Stimulated activated CD8-positive, alpha-beta memory T cell treated with anti-CD3 and anti-CD28 coated beads, Interleukin-7, amount 100 ng/mL, for 24 hours (primary cell): ENCODE results near the gene ACTMAP.
"Not testable (repeated sequence)": the region's sequence is repeated elsewhere in the genome, so short reads cannot be mapped to it uniquely, and the experiment has no call there.

Experiments
- DNase-seq: peaks from one replicate; pipeline ENCODE4 v3.0.0-alpha.2; 2020; ENCODE audit warnings: low read depth

ACTMAP gene

GRCh38 chr19:40776364-40776763 lies 26.1 kb upstream of the ACTMAP start:
- DNase-seq = no peak

DNA sequence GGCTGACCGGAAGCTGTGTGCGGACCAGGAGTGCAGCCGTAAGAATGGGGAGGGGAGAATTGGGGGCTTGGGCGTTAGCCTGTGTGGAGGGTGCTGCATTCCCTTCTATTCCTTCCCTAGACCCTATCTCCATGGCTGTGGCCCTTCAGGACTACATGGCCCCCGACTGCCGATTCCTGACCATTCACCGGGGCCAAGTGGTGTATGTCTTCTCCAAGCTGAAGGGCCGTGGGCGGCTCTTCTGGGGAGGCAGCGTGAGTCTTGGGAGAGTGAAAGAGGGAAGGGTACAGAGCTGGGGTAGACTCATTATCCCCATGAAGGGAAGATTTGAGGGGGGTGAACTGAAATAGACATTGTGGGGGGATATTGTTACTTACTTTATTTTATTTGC lies 25.4 kb upstream of the ACTMAP start:
- DNase-seq = no peak

DNA sequence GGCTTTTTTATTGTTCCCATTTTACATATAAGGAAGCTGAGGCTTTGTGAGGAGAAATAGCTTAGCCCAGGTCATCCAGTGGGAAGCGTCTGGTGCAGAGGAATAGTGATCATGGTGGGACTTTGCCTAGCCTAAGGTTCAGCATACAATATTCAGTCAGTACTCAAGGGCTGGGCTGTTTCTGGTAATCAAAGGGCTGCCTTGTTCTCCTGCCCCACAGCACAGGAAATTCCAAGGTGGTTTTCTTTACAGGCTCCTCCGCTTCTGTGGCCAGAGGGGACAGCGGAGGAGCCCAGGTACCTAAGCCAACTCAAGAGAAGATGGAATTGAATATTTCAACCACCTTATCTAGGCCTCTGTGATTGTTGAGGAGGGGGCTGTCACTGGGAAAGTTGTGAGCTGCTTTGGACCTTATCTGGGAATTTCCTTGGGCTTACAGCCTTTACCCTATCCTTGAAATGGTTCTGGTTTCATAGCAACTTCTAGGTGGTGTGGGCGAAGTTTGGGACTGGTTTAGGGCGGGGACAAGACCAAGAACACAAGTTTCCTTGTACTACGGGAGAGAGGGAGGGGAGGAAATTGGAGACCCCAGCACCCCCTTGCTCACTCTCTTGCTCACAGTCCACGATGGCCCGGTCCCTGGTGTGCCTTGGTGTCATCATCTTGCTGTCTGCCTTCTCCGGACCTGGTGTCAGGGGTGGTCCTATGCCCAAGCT lies 24.8 kb upstream of the ACTMAP start, which contains the start of gene MIA:
MIA (plus strand) TSS at position 606 of the 716 bp plus-strand sequence; CDS start at position 628, 22 bp downstream.
- DNase-seq = no peak

- DNase-seq = not testable (repeated sequence)
Measured at GRCh38 chr19:40771101-40771862, 21.0 kb upstream of the ACTMAP start.

- DNase-seq = no peak
Measured at GRCh38 chr19:40768869-40769268, 18.6 kb upstream of the ACTMAP start.

DNA sequence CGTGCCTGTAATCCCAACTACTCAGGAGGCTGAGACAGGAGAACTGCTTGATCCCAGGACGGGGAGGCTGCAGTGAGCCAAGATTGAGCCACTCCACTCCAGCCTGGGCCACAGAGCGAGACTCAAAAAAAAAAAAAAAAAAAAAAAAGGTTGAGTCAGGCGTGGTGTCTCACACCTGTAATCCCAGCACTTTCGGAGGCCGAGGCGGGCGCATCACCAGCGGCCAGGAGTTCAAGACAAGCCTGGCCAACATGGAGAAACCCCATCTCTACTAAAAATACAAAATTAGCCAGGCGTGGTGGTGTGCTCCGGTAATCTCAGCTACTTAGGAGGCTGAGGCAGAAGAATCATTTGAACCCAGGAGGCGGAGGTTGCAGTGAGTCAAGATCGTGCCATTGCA lies 16.1 kb upstream of the ACTMAP start:
- not testable (repeated sequence) for DNase-seq

DNA sequence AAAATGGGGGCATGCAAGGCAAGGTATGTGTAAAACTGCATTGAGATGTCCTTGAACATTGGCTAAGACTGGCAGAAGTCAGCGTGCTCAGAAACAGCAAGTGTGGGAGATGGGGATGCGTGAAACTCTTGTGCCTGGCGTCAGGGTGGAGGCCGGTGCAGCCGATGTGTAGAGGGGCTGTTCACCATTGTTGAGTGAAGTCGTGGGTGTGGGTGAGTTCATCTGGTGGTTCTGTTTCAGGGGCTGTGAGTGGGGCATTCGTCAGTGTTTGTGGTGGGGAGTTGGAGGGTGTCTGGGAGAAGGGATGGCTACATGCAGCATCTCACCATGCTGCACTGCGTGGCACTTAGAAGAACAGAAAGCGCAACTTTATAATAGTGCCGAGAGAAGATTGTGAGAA lies 13.7 kb upstream of the ACTMAP start:
- no peak for DNase-seq

- no peak for DNase-seq
Measured at GRCh38 chr19:40763526-40763925, 13.2 kb upstream of the ACTMAP start.

DNA sequence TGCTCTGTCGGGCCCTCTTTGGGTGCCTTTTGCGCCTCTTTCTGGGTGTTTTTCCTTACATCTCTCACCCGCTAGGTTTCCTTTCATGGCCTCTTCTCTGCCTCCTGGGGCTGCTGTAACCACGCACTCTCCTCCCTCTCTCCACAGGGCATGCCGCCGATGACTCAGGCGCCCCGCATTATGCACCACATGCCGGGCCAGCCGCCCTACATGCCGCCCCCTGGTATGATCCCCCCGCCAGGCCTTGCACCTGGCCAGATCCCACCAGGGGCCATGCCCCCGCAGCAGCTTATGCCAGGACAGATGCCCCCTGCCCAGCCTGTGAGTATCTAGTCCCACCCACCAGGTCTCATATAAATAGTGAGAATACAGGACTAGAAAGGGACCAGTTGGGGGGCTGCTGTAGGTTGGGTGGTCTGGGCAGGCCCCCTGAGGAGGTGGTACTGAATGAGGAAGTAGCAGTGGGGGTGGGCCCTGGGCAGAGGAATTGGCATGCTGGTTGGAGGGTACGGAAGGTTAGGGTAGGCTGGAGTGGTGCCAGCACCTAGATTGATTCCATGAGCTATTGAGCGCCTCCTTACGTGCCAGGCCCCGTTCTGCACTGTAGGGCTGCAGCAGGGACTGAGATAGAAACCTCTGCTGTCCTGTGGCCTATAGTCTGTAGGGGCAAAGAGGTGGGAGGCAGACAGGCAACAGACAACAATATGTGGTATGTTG lies 12.6 kb upstream of the ACTMAP start:
- DNase-seq = no peak

GRCh38 chr19:40759352-40759751 lies 9.1 kb upstream of the ACTMAP start:
- DNase-seq = no peak

- no peak for DNase-seq
Measured at GRCh38 chr19:40758491-40758890, 8.2 kb upstream of the ACTMAP start.

- DNase-seq = no peak
Measured at GRCh38 chr19:40756502-40757110, 6.3 kb upstream of the ACTMAP start.

- DNase-seq = no peak
Measured at GRCh38 chr19:40755791-40756190, 5.5 kb upstream of the ACTMAP start.

DNA sequence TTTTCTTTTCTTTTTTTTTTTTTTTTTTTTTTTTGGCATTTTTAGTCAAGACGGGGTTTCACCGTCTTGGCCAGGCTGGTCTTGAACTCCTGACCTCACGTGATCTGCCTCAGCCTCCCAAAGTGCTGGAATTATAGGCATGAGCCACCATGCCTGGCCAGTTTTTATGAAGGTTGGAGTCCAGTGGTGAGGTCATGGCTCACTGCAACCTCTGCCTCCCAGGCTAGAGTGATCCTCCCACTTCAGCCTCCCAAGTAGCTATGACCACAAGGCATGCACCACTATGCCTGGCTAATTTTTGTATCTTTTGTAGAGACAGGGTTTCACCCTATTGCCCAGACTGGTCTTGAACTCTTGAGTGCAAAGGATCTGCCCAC lies 5.0 kb upstream of the ACTMAP start:
- no peak for DNase-seq

DNA sequence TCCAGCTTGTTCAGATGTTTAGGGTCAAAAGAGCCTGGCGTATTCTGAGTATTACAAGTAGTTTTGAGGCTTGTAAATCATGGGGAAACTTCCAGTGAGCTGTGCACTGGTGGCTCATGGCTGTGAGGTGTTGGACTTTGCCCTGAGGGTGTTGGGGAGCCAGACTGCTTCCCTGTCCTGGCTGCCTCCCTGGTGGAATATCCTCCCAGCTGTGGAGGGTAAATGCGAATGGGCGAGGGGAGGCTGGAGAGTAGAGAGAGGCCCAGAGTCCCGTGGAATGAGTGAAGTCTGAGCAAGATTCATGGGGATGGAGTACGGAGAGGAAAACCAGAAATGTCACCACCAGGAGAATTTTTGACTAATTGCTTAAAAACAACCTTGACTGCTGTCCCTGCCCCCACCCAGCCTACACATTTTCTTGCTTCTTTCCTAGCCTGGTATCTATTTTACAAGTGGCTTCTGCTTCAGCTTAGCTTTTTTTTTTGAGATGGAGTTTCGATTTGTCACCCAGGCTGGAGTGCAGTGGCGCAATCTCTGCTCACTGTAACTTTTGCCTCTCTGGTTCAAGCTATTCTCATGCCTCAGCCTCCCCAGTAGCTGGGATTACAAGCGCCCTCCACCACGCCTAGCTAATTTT lies 4.5 kb upstream of the ACTMAP start:
- no peak for DNase-seq

DNA sequence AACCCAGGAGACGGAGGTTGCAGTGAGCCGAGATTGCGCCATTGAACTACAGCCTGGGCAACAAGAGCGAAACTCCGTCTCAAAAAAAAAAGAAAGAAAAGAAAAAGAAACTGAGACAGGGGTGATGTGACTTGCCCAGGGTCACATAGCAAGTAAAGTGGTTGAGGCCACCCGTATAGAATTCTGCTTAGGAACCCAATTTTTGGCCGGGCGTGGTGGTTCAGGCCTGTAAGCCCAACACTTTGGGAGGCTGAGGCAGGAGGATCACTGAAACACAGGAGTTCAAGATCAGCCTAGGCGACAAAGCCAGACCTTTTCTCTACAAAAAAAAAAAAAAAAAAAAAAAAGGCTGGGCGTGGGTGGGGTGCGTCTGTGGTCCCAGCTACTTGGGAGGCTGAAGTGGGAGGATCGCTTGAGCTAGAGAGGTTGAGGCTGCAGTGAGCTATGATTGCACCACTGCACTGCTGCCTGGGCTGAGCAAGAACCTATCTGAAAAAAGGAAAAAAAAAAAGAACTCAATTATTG lies 2.0 kb upstream of the ACTMAP start:
- no peak for DNase-seq

GRCh38 chr19:40750874-40751537 lies 729 bp upstream of the ACTMAP start, which contains the start of gene SNRPA:
SNRPA (plus strand) TSS chr19:40751203; CDS start chr19:40751409, 206 bp downstream.
- DNase-seq = peak; percentile 90

DNA sequence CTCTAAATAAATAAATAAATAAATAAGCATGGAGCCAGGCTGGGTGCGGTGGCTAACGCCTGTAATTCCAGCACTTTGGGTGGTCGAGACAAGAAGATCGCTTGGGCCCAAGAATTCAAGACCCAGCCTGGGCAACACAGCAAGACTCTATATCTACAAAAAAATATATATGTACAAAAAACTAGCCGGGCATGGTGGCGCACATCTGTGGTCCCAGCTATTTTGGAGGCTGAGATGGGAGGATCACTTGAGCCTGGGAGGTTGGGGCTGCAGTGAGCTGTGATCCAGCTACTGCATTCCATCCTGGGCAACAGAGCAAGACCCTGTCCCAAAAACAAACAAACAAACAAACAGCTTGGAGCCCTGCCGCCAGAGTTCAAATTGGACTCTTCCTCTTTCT lies 2.7 kb downstream of the ACTMAP start:
- DNase-seq = no peak

GRCh38 chr19:40745402-40745780 lies 4.9 kb downstream of the ACTMAP start:
- no peak for DNase-seq

- no peak for DNase-seq
Measured at GRCh38 chr19:40744554-40745401, 5.5 kb downstream of the ACTMAP start.
